ENCODE measurements around the gene SENP1. TPM values are rescaled to one million over a fixed set of nuclear protein-coding genes. Genes with fewer than 3 reads are reported as not detected.

The SENP1 gene
- total and polyA plus RNA-seq, 2 donors (not counting 3 experiments of a cell fraction or from before 2014, with no cell fraction given) = 9.9 to 20.5 TPM

DNA sequence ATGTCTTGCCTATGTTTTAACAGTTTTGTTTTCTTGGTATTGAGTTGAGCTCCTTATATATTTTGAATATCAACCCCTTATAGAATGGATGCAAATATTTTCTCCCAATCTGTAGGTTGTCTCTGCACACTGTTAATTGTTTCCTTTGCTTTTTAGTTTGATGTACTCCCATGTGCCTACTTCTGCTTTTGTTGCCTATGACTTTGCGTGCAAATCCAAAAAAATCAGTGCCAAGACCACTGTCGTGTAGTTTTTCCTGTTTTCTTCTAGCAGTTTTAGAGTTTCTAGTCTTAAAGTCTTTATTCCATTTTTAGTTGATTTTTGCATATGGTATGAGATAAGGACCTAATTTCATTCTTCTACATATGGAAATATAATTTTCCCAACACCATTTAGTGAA lies 28.8 kb downstream of the SENP1 start:
- Histone ChIP-seq H3K4me1 (ENCODE audit: control insufficient read depth, extremely low read depth, insufficient read depth, low read length) (no peaks in the 10 kb centered on the region), H3K9ac (replicated peaks; ENCODE audit: extremely low read depth, insufficient read depth, low read length) (no peak overlapping the region), H3K27ac (ENCODE audit: insufficient read depth, low read depth, low read length) (no peak overlapping the region), H4K20me1 (replicated peaks; ENCODE audit: control insufficient read depth, extremely low read depth, insufficient read depth, low read length) (no peaks in the 10 kb centered on the region), H2AFZ (ENCODE audit: low read depth, low read length) (no peak overlapping the region), H3K4me3 (replicated peaks in 1 of 3; ENCODE audit: insufficient read depth in 1 of 3, low read depth in 1 of 3, low read length in 3 of 3) (no peak overlapping the region), H3K9me3 (replicated peaks; ENCODE audit: control insufficient read depth, insufficient read depth, low read length) (no peaks in the 10 kb centered on the region), H3K9me1 (replicated peaks; ENCODE audit: control insufficient read depth, extremely low read depth, insufficient read depth, low read length) (no peaks in the 10 kb centered on the region), H3K79me2 (ENCODE audit: control insufficient read depth, insufficient read depth, low read length) (no peaks in the 10 kb centered on the region), H3K36me3 (ENCODE audit: control insufficient read depth in 2 of 2, extremely low read depth in 1 of 2, insufficient read depth in 2 of 2, low read length in 2 of 2) (peaks cover 0 to 2% of the 10 kb centered on the region in 2 experiments), H3K27me3 (ENCODE audit: control insufficient read depth in 2 of 2, insufficient read depth in 2 of 2, low read length in 2 of 2) (no peaks in the 10 kb centered on the region), H3K4me2 (ENCODE audit: insufficient read depth, low read length) (no peak overlapping the region)
- intact Hi-C loops (cut with micrococcal nuclease) (no loop called here), dilution Hi-C loops (cut with MboI; ENCODE audit: extremely low pct_ligation_motif_present, low sequenced_read_pairs) (no loop called here)
- no peak for DNase-seq (ENCODE audit: low read depth, low spot score)
- no TSS peak for BruUV-seq (replicated peaks)
- POLR2A ChIA-PET = no interaction called here
- no peak for TF ChIP-seq FOS (IDR thresholded peaks at IDR 0.05; ENCODE audit: borderline replicate concordance, insufficient read depth, low read length)
- TF ChIP-seq GATA2 (IDR thresholded peaks at IDR 0.05; ENCODE audit: insufficient read depth, insufficient read length, low read depth, low read length) = no peak
- TF ChIP-seq, protein P1, sequence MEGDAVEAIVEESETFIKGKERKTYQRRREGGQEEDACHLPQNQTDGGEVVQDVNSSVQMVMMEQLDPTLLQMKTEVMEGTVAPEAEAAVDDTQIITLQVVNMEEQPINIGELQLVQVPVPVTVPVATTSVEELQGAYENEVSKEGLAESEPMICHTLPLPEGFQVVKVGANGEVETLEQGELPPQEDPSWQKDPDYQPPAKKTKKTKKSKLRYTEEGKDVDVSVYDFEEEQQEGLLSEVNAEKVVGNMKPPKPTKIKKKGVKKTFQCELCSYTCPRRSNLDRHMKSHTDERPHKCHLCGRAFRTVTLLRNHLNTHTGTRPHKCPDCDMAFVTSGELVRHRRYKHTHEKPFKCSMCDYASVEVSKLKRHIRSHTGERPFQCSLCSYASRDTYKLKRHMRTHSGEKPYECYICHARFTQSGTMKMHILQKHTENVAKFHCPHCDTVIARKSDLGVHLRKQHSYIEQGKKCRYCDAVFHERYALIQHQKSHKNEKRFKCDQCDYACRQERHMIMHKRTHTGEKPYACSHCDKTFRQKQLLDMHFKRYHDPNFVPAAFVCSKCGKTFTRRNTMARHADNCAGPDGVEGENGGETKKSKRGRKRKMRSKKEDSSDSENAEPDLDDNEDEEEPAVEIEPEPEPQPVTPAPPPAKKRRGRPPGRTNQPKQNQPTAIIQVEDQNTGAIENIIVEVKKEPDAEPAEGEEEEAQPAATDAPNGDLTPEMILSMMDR (IDR thresholded peaks at IDR 0.05; ENCODE audit: extremely low read depth in 1 of 2, insufficient read depth in 1 of 2, low read depth in 1 of 2, low read length in 2 of 2) = no peak
- TF ChIP-seq POLR2A (IDR thresholded peaks at IDR 0.05; ENCODE audit: low read depth, low read length) = no peak
- TF ChIP-seq JUN (IDR thresholded peaks at IDR 0.05; ENCODE audit: borderline replicate concordance, insufficient read depth, insufficient read length, low read depth) = no peak
- TF ChIP-seq POLR2AphosphoS5 (IDR thresholded peaks at IDR 0.05; ENCODE audit: insufficient read depth, low read depth, low read length) = no peak
- no peak for TF ChIP-seq MYC (IDR thresholded peaks at IDR 0.05; ENCODE audit: low read depth, low read length)
- TF ChIP-seq, protein P2, sequence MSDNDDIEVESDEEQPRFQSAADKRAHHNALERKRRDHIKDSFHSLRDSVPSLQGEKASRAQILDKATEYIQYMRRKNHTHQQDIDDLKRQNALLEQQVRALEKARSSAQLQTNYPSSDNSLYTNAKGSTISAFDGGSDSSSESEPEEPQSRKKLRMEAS (IDR thresholded peaks at IDR 0.05; ENCODE audit: insufficient read depth, insufficient read length) = no peak
- TF ChIP-seq EZH2 (IDR thresholded peaks at IDR 0.05; ENCODE audit: borderline replicate concordance, low read depth, low read length, severe bottlenecking) = no peak
- FAIRE-seq = no peak
- CTCF ChIA-PET = interaction anchor here (0.9 kb wide), 1 partner anchor 25 kb away, joined by 3 read pairs; no protein-coding TSS in a partner anchor
